Measurements from ENCODE around the gene UNC45A.

GRCh38 chr15:90968434-90968833, 33.3 kb downstream of the UNC45A start:
- no peak for TF ChIP-seq POLR2AphosphoS5 (IDR thresholded peaks at IDR 0.05; ENCODE audit: borderline replicate concordance, low read depth, low read length)
- no peak for TF ChIP-seq FOXP2 (optimal IDR thresholded peaks at IDR 0.05; ENCODE audit: control extremely low read depth, extremely low read length, insufficient read depth)

Data from SK-N-MC (cell line).